DMS79 treated with DMSO at 0.1 percent for 48 hours (cell line): ENCODE data around the gene FAM53B.

ENCODE experiments used
- DNase-seq: peaks from one replicate; lab custom pipeline; 2025; lab: John Stamatoyannopoulos, UW

FAM53B gene

DNA sequence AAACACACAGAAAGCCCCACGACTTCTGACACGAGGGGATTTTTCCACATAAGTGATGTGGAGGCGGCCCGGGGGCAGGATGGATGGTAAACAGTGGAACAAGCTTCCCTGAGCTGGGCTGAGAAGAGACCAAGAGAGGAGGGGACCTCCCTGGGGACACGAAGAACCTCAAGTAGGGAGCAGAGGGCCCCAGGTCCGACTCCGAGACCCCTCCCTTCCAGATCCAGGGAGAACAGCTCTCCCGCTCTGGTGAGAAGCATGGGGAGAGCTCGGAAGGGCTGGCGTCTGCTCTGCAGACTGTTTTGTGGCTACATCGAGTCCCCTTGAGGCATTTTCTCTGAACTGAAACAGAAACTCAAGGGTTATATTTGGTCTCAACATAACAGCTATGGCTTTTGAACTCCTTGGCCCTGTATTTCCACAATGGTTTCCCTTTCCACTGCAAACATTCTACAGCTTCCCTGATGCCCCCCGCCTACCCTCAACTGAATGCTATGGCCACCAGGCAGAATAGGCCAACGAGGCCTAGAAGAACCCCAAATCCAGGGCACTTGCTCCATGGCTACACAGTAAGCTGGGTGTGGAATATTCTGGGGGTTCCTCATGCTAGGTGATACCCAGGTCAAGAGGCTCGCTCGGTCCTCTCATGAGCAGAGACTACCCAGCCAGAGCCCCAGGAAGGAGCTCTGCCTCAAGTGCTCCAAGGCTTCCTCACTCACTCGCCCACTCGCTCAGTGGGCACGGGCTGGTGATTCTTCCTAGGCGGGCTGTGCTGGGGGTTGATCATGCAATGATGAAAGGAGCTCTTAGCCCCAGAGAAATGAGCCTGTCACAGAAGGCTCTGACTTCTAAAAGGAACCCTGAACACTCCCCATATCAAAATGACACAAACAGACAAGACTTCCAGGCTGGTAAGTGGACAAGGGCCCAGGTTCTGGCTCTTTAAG lies 47.5 kb downstream of the FAM53B start:
- no peak for DNase-seq

DNA sequence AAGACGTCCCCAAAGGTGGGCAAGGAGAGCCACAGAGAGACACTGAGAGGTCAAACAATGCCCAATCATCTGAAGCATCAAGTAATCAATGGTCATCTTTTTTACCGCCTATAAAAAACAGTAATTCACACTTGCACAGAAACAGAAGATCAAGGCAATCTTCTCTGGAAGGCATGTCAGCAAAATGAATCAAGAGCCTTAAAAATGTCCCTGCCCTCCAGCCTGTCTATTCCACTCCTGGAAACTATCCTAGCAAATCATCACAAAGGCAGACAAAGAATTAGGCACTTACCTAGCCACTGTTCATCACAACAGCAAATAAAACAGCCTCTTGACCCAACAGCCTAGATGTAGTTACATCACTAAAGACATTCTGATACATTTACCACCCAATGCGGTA lies 48.9 kb downstream of the FAM53B start:
- no peak for DNase-seq

DNA sequence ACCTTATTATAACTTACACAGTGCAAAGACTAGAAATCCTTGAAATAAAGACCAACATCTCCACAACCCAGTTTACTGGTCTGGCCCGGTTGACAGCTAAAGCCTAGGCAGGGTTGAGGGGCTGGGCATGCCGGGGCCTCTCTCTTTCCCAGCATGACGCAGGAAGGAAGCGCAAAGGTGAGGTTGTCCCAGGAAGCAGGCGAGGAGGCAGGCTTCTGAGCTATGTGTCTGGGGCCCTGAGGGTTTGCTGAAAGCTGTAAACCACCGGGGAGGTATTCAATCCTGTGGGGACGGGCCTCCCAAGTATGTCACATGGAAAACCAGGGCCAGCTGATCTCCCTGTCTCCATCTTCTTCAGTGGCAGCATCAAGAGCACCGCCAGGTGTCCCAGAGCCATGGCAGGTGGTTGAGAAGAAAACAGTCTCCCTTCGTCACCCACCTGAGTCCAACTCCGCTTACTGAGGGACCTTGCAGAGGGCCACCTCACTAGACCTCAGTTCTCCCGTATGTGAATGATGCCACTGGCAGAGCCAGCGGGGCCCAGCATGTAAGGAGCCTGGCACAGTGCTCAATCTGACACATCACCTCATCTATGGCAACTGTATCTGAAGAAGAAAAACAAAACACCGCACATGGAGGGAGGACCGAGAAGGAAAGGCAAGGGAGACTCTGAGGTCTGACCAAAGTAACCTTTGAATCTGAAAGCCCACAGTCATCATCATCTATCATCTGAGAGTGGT lies 49.5 kb downstream of the FAM53B start:
- DNase-seq: no peak

DNA sequence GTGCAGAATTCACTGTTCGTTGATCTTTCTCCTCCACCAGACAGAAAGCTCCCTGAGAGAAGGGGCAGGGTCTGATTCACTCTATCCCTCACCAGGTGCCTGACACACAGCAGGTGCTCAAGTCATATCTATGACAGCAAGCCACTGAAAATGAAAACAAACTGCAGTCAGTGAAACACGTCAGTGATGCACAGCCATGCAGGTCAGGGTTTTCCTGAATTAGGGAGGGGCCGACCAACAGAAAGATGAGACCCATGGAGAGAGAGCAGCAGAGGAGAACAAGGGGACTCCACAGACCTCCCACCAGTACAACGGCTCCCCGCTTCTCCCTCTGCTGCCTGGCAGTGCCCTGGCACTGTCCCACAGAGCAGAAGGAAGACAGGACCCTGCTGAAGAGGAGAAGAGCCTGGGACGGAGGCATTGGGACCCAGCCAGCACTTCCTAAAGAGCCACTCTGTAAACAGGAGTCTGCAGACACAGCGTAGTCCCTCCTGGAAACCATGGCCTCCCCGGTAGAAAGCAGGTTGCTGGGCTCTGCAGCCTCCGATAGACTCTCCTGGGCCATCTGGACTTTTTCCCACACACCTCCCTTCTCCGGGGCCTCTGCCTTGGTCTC lies 50.3 kb downstream of the FAM53B start:
- DNase-seq: peak; percentile 49

DNA sequence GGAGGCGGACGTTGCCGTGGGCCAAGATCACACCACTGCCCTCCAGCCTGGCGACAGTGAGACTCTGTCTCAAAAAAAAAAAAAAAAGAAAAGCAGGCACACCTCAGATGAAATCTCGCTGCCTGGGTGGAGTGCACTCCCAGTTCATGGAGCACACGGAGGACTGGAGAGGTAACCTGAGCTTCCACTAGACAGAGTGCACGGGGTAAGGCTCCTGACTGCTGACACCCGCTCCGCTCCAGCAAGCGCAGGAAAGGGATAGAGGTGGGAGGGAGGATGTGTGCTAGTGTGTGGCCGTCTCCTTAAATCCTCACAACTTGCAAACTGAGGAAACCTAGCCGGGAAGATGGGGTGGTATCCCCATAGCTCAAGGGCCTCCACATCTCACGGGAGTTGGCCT lies 50.8 kb downstream of the FAM53B start:
- DNase-seq: peak; percentile 64

DNA sequence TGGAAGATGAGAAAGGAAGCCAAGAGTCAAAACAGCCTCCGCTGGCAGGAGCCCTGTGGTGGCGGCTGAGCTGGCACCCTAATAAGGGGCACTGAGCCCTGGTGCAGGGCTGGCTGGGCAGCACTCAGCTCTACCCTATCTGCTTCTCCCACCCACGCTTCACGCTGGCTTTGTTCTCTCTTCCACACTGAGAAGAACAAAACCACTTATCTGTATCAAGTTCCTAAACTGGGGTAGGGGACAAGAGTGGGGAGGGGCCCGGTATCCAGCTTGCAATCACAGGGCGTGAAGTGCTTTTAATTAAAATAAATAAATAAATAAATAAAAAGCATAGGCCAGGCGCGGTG lies 52.1 kb downstream of the FAM53B start:
- no peak for DNase-seq

DNA sequence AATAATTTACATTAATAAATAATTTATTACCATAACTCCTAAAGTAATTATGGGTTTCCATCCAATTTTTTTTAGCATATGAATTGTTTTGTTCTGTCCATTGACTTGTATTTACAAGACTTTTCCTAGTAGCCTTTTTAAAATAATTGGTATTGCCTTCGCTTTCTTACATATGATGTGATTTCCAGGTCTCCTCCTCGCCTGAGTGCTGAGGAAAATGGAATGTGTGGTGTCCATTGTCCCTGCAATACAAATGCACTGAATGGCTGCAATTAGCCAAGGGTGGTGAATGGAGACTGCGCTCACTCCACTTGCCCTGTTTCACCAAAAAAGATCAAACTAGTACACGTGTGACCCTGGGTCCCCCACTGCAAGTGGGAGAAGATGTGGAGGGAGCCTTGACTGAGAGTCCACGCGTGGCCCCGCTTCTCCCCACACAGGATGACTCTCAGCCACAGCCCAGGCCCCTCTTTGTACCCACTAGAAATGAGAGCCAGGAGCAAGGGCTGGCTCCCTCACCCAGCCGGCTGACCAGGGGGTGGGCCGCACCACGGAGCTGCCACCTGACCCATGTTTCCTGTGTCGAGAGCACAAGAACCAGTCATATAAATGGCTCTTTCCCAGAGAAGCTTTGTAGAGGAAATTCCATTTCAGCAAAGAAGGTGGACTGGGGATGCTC lies 52.6 kb downstream of the FAM53B start:
- DNase-seq: no peak

DNA sequence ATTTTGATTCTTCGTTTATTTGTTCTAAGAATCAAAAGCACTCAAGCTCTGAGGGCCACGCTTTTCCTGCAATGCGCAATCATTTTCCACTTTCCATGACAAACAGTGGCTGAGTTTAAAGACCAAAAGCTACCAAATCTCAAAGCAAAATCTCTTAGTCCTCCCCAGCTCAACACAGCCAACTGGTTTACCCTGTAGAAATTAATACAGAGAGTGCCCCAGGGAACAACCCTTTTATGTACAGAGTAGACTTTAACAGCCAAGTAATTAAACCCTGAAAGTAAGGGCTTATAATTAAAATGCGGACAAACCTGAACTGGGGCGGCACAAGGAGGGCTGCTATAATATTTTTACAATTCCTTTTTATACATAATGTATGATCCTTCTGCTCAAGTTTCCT lies 53.2 kb downstream of the FAM53B start:
- peak; percentile 35 for DNase-seq

DNA sequence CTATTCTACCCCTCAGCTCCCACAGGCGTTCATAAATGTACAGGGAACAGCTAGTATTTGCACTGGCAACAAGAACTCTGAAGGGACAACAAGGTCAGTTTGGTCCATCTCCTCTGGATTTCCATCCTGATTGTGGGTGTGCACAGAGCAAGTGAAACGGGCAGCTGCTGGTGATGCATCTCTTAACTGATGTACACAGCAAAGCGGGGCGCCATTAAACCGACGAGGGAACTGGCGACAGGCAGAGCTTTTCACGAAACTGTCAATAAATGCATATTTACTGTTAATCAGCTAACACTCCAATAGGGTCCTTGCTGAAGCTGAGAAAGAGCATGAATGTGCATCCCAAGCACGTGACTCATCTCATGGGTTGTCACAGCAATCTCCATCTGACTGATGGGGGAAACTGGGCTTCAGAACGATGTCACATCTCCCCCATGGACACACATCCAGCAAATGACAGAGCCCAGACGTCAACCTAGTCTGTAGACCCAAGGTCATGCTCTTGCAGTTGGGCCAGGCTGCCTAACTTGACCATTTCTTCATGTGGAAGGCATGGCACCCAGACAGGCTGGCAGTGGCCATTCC lies 54.2 kb downstream of the FAM53B start:
- DNase-seq: no peak

DNA sequence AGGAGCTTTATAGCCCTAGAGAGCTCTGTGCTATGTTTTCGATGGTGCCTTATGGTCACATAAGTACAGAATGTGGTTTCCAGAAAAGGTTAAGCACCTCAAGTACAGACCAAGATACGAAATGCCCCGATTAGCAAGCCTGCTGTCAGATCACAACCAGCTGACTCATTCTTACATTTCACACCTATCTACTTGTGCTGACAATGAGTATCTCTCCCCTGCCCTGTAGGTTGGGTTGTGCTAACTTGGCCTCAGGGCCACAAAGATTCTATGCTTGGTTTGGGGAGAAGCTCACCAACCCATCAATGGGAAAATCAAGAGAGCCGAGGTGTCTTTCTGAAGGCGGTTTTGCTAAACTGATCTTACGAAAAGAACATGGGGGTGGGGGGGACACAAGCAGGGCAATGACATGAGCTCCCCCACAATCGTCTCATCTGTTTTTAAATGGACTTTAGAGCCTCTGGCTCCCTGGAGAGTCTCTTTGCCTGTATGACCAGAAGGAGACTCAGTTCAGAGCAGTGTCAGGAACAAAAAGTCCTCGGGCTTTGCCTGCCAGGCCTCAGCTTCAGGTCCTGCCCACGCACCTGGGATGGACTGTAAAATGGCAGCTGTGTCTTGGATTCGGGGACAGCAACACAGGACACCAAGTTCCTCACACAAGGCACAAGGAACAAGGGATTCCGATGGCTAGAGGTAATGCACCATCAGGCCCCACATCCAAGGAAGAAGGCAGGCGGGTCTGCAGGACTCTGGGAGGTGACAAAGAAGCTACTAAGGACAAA lies 55.1 kb downstream of the FAM53B start:
- no peak for DNase-seq

DNA sequence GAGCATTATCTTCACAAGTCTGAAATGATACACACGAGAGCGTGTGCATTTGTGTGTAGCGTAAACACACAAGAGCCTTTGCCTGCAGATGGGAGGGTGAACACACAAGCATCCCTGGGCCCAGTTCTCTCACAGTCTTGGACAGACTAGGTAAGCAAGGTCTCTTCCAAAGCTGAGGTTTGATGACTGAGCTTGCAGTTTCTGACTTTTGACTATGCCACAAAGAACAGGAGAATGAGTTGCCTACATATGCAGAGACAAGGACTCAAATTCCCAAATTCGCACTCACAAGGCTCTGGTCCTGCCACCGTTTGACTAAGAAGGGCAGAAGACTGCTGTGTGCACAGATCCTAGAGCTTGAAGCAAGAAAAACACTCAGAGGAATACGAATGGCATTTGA lies 55.8 kb downstream of the FAM53B start:
- no peak for DNase-seq

DNA sequence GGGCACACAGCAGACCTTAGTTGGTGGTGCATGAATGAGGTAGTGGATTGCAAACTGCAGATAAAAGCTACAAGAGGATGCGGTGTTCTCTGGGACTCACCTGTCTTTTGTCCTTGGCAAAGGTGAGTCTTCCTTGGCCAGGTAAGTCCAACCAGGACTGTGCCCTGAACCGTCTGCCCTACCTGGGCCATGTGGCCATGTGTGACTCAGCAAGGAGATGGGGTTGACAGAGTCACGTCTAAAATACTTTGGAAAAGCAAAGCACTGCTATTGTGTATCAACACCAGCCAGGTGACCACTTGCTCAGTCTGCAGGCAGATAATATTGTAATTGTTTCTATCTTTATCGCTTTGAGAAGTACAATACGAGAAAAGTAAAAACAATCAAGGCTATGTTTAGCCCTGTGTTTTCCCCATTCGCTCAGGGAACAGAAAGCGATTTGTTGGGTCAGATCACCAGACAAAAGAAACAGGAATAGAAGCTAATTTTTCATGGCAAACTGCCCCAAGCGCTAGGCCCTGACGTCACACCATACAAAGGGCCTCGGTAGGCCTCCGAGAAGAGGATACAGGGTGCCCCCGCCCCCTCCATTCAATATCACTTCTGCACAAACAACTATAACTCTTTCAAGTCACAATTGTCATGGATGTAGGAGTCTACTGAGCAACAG lies 57.3 kb downstream of the FAM53B start:
- no peak for DNase-seq

DNA sequence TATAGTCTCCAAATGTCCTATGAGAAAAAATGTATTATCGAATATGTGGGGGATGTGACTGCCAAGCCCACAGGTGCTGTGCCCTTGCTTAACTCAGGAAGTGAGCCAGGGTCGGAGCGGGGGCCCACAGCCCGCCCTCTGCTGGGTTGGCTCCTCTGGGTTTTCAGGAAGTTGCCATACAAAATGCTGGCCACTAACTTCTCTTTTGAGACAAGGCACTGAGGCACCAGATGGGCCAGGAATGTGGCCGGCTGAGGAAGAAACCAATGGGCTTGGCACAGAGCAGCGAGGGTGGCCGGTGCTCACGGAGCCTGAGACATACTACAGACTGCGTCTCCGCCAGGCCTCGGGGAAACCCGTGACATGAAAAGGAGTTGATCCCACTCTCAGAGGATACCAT lies 58.9 kb downstream of the FAM53B start:
- DNase-seq: no peak

DNA sequence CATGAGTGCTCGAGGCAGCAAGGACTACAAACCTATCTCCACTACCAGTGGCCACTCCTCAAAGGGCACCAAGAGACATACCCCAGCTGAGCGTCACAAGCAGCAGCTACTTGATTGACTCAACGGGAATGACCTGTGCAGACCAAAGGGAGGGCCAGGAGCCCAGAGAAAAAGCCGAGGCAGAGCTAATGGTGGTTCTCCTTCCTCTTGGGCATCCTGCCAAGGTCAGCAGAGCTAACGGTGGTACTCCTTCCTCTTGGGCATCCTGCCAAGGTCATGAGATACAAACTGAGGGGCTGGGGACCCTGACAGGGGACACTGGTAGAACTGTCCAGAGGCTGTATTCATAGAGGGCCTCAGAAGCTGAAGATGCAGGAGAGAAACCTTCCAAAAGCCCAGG lies 60.4 kb downstream of the FAM53B start:
- DNase-seq: no peak

DNA sequence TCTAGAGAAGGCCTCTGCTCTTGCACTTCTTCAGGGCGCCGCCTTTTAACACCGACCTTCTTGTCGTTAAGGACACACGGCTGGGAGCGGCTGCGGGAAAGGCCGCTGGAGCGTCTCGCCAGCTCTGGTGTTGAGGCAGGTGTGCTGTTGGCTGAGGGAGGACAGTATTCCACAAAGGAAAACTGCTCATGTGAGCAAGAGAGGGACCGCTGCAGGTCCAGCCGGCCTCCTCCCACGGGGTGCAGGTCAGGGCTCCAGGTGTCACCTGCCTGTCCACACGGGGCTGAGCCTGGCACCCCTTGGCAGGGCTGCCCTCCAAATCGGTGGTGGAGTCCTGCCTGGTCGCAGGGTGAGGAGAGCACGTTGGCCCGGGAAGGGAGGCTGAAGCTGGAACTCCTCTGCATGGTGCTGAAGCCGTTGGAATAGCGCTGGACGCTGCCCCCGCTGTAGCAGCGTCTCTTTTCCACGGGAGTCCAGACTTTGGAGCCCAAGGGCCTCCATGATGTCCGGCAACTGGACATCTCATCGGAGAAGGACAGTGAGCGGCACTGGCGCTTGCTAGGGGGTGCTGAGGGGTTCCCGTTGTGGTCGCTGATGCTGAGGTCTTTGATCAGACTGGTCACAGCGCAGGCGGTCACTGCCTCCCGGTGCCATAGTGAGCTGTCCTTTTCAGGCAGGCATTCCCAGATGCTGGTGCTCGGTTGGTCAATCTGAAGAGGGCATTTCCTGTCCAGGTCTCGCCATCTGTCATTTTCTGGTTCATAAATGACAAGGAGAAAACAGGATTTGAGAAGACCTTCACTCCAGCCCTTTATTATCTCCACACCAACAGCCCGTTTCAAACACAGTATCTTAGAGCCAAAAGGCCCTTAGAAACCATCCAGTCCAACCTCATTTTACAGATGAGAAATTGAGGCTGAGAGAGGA lies 62.3 kb downstream of the FAM53B start:
- no peak for DNase-seq

DNA sequence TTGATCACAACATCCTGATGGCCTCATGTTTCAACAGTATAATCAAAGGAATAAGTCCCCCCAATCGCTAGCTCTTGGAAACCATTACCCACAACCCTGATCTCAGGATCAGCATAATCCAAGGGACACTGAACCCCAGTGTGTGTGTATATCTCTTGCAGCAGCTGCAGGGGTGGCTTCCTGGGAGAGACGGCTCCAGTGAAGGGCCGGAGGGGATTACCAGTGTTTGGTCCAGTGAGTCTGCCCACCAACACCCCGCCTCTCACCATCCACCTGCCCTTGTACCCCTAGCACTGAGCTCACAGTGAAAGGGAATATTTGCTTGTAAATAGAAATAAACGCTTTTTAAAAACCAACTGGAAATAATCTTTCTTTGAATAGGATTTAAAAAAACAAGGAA lies 63.1 kb downstream of the FAM53B start:
- DNase-seq: no peak

DNA sequence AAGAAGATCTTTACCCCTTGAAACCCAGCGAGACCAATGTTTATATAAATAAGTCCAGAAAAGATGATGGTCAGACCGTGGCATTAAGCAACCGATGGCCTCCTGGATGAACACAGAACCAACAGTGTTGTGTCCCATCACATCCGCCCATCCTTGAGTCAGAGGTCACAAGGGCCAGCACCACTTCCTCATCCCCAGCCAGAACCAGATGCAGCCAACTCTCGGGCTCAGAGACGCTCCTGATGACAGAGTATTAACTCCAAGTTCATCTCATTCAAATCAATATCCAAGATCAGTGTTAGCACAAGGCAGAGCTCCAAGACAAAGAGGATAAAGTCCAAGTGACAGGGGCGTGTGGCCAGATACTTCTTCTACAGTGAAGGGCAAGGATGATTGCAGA lies 63.5 kb downstream of the FAM53B start:
- DNase-seq: no peak

DNA sequence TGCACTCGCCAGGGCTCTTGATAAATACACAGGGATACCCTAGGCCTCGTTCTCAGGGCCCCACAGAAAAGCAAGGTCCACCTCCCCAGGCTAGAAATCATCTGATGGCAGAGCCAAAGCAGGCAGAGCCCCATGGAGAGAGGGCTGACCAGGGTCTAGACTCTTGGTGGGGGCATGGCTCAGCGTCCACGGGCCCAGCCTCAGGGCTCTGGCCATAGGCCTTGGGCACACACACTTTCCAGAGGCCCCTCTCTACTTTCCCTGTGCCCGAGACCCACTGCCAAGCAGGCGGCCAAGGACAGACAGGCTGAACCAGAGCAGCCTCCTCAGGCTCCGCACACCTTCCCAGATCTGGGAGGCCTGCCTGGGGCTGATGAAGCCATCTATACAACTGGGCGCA lies 64.8 kb downstream of the FAM53B start:
- no peak for DNase-seq

DNA sequence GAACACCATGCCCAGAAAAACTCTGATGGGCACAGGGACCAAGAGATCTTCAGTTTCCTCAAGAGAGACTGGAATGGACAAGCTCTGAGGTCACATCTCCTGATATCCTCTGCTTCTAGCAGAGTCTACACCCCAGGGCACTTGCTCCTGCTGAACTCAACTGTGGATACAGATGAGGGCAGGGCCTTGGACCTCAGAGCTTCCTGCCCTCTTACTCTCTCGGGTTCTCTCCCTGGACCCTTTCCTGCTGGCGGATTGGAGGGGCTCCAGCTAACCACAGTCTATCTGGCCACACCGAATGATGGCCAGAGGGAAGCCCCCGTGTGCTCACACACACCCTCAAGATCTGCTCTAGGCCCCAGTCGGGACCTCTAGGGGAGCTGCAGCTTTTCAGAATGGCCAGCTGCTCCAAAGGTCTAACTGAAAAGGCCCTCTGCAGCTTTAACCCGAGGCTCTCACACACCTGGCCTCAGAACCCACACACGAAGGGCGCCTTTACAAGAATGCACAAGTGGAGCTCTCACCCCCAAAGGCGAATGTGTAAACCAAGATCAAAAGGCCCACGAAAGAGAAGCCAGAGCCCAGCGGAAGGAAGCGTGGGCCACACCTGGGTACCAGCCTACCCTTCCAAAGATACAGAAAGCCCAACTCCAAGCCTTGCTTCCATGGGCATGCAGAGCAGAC lies 65.5 kb downstream of the FAM53B start:
- no peak for DNase-seq
